ENCODE data around the gene LDLRAD3.

LDLRAD3 gene, protein sequence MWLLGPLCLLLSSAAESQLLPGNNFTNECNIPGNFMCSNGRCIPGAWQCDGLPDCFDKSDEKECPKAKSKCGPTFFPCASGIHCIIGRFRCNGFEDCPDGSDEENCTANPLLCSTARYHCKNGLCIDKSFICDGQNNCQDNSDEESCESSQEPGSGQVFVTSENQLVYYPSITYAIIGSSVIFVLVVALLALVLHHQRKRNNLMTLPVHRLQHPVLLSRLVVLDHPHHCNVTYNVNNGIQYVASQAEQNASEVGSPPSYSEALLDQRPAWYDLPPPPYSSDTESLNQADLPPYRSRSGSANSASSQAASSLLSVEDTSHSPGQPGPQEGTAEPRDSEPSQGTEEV

GRCh38 chr11:35943713-35944502 lies at the start of gene LDLRAD3:
LDLRAD3 (plus strand) TSS chr11:35944062; CDS start chr11:35944099, 37 bp downstream.
- TF ChIP-seq CTCF (IDR thresholded peaks at IDR 0.05; ENCODE audit: low read depth, low read length, poor library complexity, severe bottlenecking) (no peak), EZH2phosphoT487 (IDR thresholded peaks at IDR 0.05; ENCODE audit: borderline replicate concordance, low read length) (no peak)
- Histone ChIP-seq H3K9me3 (ENCODE audit: control insufficient read depth, insufficient read depth, low read length) (no peaks in the 10 kb centered on the region; the same call in 1 of the 2 replicates), H3K4me1 (ENCODE audit: control insufficient read depth, low read length) (no peaks in the 10 kb centered on the region), H3K79me2 (ENCODE audit: control insufficient read depth, low read length) (no peaks in the 10 kb centered on the region), H4K20me1 (ENCODE audit: control insufficient read depth, insufficient read depth, low read depth, low read length) (no peaks in the 10 kb centered on the region), H3K9me2 (replicated peaks; ENCODE audit: control insufficient read depth, low read length) (no peaks in the 10 kb centered on the region), H3K27me3 (ENCODE audit: control insufficient read depth, low read length) (no peaks in the 10 kb centered on the region), H3K27ac (ENCODE audit: low read depth, low read length) (no peak within 1 kb of the TSS), H3K4me3 (ENCODE audit: low read length) (no peak within 1 kb of the TSS), H3F3A (ENCODE audit: control insufficient read depth, insufficient read depth) (no peaks in the 10 kb centered on the region), H3K4me2 (ENCODE audit: low read length) (no peak within 1 kb of the TSS), H3K36me3 (ENCODE audit: control insufficient read depth, low read length) (no peaks in the 10 kb centered on the region)

GRCh38 chr11:35897019-35897418 lies 46.8 kb upstream of the LDLRAD3 start:
- TF ChIP-seq EZH2phosphoT487 (IDR thresholded peaks at IDR 0.05; ENCODE audit: borderline replicate concordance, low read length) (no peak), CTCF (IDR thresholded peaks at IDR 0.05; ENCODE audit: low read depth, low read length, poor library complexity, severe bottlenecking) (no peak)
- Histone ChIP-seq H3K4me2 (ENCODE audit: low read length) (no peak overlapping the region), H3K4me3 (ENCODE audit: low read length) (no peak overlapping the region), H3F3A (ENCODE audit: control insufficient read depth, insufficient read depth) (no peaks in the 10 kb centered on the region), H3K79me2 (ENCODE audit: control insufficient read depth, low read length) (no peaks in the 10 kb centered on the region), H3K4me1 (ENCODE audit: control insufficient read depth, low read length) (no peaks in the 10 kb centered on the region), H3K9me2 (replicated peaks; ENCODE audit: control insufficient read depth, low read length) (no peaks in the 10 kb centered on the region), H3K36me3 (ENCODE audit: control insufficient read depth, low read length) (no peaks in the 10 kb centered on the region), H3K9me3 (ENCODE audit: control insufficient read depth, insufficient read depth, low read length) (no peaks in the 10 kb centered on the region), H3K27me3 (ENCODE audit: control insufficient read depth, low read length) (no peaks in the 10 kb centered on the region), H4K20me1 (ENCODE audit: control insufficient read depth, insufficient read depth, low read depth, low read length) (no peaks in the 10 kb centered on the region), H3K27ac (ENCODE audit: low read depth, low read length) (no peak overlapping the region)

DNA sequence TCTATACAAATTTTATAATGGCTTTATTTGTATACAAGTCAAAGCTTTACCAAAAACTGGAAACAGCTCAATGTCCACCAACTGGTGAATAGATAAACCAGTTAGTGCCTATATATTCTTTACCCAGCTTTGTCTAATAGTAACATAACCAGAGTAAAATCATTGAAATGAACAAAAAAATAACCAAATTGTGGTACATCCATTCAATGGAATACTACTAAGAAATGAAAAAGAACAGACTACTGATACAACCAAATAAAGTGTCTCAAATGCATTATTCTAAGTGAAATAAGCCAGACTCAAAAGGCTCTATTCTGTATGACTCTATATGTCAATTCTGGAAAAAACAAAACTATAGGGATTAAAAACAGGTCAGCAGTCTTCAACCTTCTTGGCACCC lies 40.9 kb upstream of the LDLRAD3 start:
- Histone ChIP-seq H3K36me3 (ENCODE audit: control insufficient read depth, low read length) (no peaks in the 10 kb centered on the region), H3K27ac (ENCODE audit: low read depth, low read length) (no peak overlapping the region), H3F3A (ENCODE audit: control insufficient read depth, insufficient read depth) (no peaks in the 10 kb centered on the region), H3K27me3 (ENCODE audit: control insufficient read depth, low read length) (no peaks in the 10 kb centered on the region), H3K4me2 (ENCODE audit: low read length) (no peak overlapping the region), H3K9me3 (ENCODE audit: control insufficient read depth, insufficient read depth, low read length) (peaks cover 5% of the 10 kb centered on the region; the same call in 1 of the 2 replicates), H4K20me1 (ENCODE audit: control insufficient read depth, insufficient read depth, low read depth, low read length) (no peaks in the 10 kb centered on the region), H3K4me3 (ENCODE audit: low read length) (no peak overlapping the region), H3K9me2 (replicated peaks; ENCODE audit: control insufficient read depth, low read length) (no peaks in the 10 kb centered on the region), H3K4me1 (ENCODE audit: control insufficient read depth, low read length) (no peaks in the 10 kb centered on the region), H3K79me2 (ENCODE audit: control insufficient read depth, low read length) (no peaks in the 10 kb centered on the region)
- TF ChIP-seq EZH2phosphoT487 (IDR thresholded peaks at IDR 0.05; ENCODE audit: borderline replicate concordance, low read length) (no peak), CTCF (IDR thresholded peaks at IDR 0.05; ENCODE audit: low read depth, low read length, poor library complexity, severe bottlenecking) (no peak)

Data from DOHH2 (cell line).